OCI-LY1 (cell line): Measurements from ENCODE around the gene VWC2L.

Experiments
- CTCF ChIP-seq: fragments of 200-600 bp; sonication (generic), shearing (Covaris generic); IDR thresholded peaks from 2 replicates; pipeline ENCODE4 v1.5.1; 2017; ENCODE audit warnings: mild to moderate bottlenecking, antibody characterized with exemption, low read length, moderate library complexity, mixed read lengths
- EZH2 ChIP-seq: fragments of 200-600 bp; sonication (generic), shearing (Covaris generic); IDR thresholded peaks from 2 replicates; pipeline ENCODE4 v1.8.0; 2017; ENCODE audit warnings: borderline replicate concordance, mixed run types, mild to moderate bottlenecking, antibody characterized with exemption, low read length, moderate library complexity, mixed read lengths

GRCh38 chr2:214536625-214537024 is 125.8 kb downstream of the VWC2L start:
- TF ChIP-seq CTCF (no peak), EZH2 (no peak)
